Activated CD4-positive, alpha-beta T cell treated with anti-CD3 and anti-CD28 coated beads, Interleukin-2, amount 10 ng/mL, durations not matched to agents 7 days and 5 days (primary cell): ENCODE results near the gene SBK3. TPM values are rescaled to one million over a fixed set of nuclear protein-coding genes. Genes with fewer than 3 reads are reported as not detected.

Experiments used
- CTCF ChIA-PET: fragments of 350-600 bp; sonication (Branson Sonifier 250); formaldehyde crosslinking; loops from one replicate; lab custom pipeline; 2021; ENCODE audit warnings: antibody characterized with exemption; lab: Charles Lee
- POLR2A ChIA-PET: fragments of 350-600 bp; sonication (Branson Sonifier 250); formaldehyde crosslinking; loops from one replicate; lab custom pipeline; 2021; ENCODE audit warnings: antibody characterized with exemption; lab: Charles Lee
- DNase-seq: peaks from one replicate; pipeline ENCODE4 v3.0.0-alpha.2; 2020
- H3K27ac Mint-ChIP-seq: one replicate; pipeline ENCODE4 v1.8.0; 2021; ENCODE audit warnings: mild to moderate bottlenecking, moderate library complexity, mixed read lengths
- H3K27me3 Mint-ChIP-seq: one replicate; pipeline ENCODE4 v1.8.0; 2021; ENCODE audit warnings: mixed read lengths
- H3K36me3 Mint-ChIP-seq: one replicate; pipeline ENCODE4 v1.8.0; 2021; ENCODE audit warnings: low read depth, mixed read lengths
- H3K4me1 Mint-ChIP-seq: one replicate; pipeline ENCODE4 v1.8.0; 2021; ENCODE audit warnings: mixed read lengths
- H3K4me3 Mint-ChIP-seq: one replicate; pipeline ENCODE4 v1.8.0; 2021; ENCODE audit warnings: mild to moderate bottlenecking, moderate library complexity, mixed read lengths
- H3K9me3 Mint-ChIP-seq: one replicate; pipeline ENCODE4 v1.8.0; 2021; ENCODE audit warnings: mixed read lengths
- total RNA-seq, 2 experiments: library from RNA; stranded (reverse); gene quantifications; one replicate each; pipeline ENCODE4 v1.2.3, GENCODE V29; 2021

SBK3 gene
- total RNA-seq, 2 experiments from 2014 or later = not detected

- Mint-ChIP-seq H3K36me3 (no peaks in the 10 kb centered on the region), H3K4me3 (no peak overlapping the region), H3K4me1 (no peaks in the 10 kb centered on the region), H3K27ac (no peak overlapping the region), H3K27me3 (peaks cover 2% of the 10 kb centered on the region), H3K9me3 (no peaks in the 10 kb centered on the region)
- ChIA-PET CTCF (interaction anchor here (0.6 to 2.9 kb wide), 2 partner anchors 10 to 52 kb away, joined by 4 to 14 read pairs; no protein-coding TSS in a partner anchor), POLR2A (no interaction called here)
- no peak for DNase-seq
Observed at GRCh38 chr19:55494172-55494761, 51.1 kb downstream of the SBK3 start.

- Mint-ChIP-seq H3K9me3 (no peaks in the 10 kb centered on the region), H3K4me3 (no peak overlapping the region), H3K4me1 (no peaks in the 10 kb centered on the region), H3K27me3 (peaks cover 2% of the 10 kb centered on the region), H3K27ac (no peak overlapping the region), H3K36me3 (no peaks in the 10 kb centered on the region)
- no peak for DNase-seq
- ChIA-PET CTCF (interaction anchor here (0.6 to 2.9 kb wide), 2 partner anchors 10 to 53 kb away, joined by 4 to 14 read pairs; no protein-coding TSS in a partner anchor), POLR2A (no interaction called here)
Observed at GRCh38 chr19:55493645-55494171, 51.6 kb downstream of the SBK3 start.

- Mint-ChIP-seq H3K27me3 (peaks cover 2% of the 10 kb centered on the region), H3K4me1 (no peaks in the 10 kb centered on the region), H3K36me3 (no peaks in the 10 kb centered on the region), H3K9me3 (no peaks in the 10 kb centered on the region), H3K4me3 (no peak overlapping the region), H3K27ac (no peak overlapping the region)
- CTCF ChIA-PET = interaction anchor here (2.9 kb wide), 1 partner anchor 11 kb away, joined by 14 read pairs; no protein-coding TSS in a partner anchor
- POLR2A ChIA-PET = no interaction called here
- no peak for DNase-seq
Observed at GRCh38 chr19:55493052-55493644, 52.2 kb downstream of the SBK3 start.

GRCh38 chr19:55492362-55492944, 52.9 kb downstream of the SBK3 start:
- H3K9me3 Mint-ChIP-seq = no peaks in the 10 kb centered on the region
- H3K27ac Mint-ChIP-seq = no peak overlapping the region
- peaks cover 2% of the 10 kb centered on the region for H3K4me1 Mint-ChIP-seq
- H3K27me3 Mint-ChIP-seq = peaks cover 2% of the 10 kb centered on the region
- CTCF ChIA-PET = interaction anchor here (2.9 kb wide), 1 partner anchor 12 kb away, joined by 14 read pairs; no protein-coding TSS in a partner anchor
- DNase-seq = no peak
- no peak overlapping the region for H3K4me3 Mint-ChIP-seq
- POLR2A ChIA-PET = no interaction called here
- H3K36me3 Mint-ChIP-seq = no peaks in the 10 kb centered on the region

GRCh38 chr19:55491546-55492360, 53.6 kb downstream of the SBK3 start:
- ChIA-PET POLR2A (no interaction called here), CTCF (interaction anchor here (0.5 to 1.2 kb wide), 2 partner anchors 12 to 340 kb away, joined by 3 read pairs; no protein-coding TSS in a partner anchor)
- Mint-ChIP-seq H3K9me3 (no peaks in the 10 kb centered on the region), H3K27ac (no peak overlapping the region), H3K27me3 (peaks cover 2% of the 10 kb centered on the region), H3K36me3 (no peaks in the 10 kb centered on the region), H3K4me1 (peaks cover 3% of the 10 kb centered on the region), H3K4me3 (no peak overlapping the region)
- DNase-seq = no peak

Other genes starting within 250 kb of the SBK3 start
- gene TMEM150B, start 220.2 kb downstream of the SBK3 start, total RNA-seq = under 1 TPM in 1 of 2 experiments, not detected in 1; 0.79 TPM
- 10 to 100 TPM; 21.7 to 28.3 TPM for gene KMT5C, start 205.7 kb downstream of the SBK3 start, total RNA-seq
- not detected for gene COX6B2, start 190.8 kb downstream of the SBK3 start, total RNA-seq
- not detected for gene GARIN5B, start 182.3 kb downstream of the SBK3 start, total RNA-seq
- gene IL11, start 175.1 kb downstream of the SBK3 start, total RNA-seq = under 1 TPM; 0.27 TPM
- not detected for gene TMEM190, start 168.7 kb downstream of the SBK3 start, total RNA-seq
- 10 to 100 TPM; 20.6 to 29.8 TPM for gene TMEM238, start 161.3 kb downstream of the SBK3 start, total RNA-seq
- gene RPL28, start 159.6 kb downstream of the SBK3 start, total RNA-seq = 1,000 to 10,000 TPM; 3,109 to 3,457 TPM
- gene UBE2S, start 137.8 kb downstream of the SBK3 start, total RNA-seq = 100 to 1,000 TPM; 238 to 255 TPM
- gene SHISA7, start 102.2 kb downstream of the SBK3 start, total RNA-seq = not detected
- 10 to 100 TPM; 18.9 to 20.7 TPM for gene ISOC2, start 83.9 kb downstream of the SBK3 start, total RNA-seq
- gene C19orf85, start 80.8 kb downstream of the SBK3 start, total RNA-seq = not detected
- 1 to 10 TPM; 7.3 to 9.7 TPM for gene ZNF628, start 68.9 kb downstream of the SBK3 start, total RNA-seq
- gene NAT14, start 60.4 kb downstream of the SBK3 start, total RNA-seq = 10 to 100 TPM; 11.7 TPM
- under 1 TPM; 0.42 to 0.98 TPM for gene SSC5D, start 57.1 kb downstream of the SBK3 start, total RNA-seq
- gene SBK2, start 8.4 kb downstream of the SBK3 start, total RNA-seq = not detected
- gene ZNF579, start 35.3 kb upstream of the SBK3 start, total RNA-seq = 1 to 10 TPM; 7.0 to 8.0 TPM
- gene FIZ1, start 54.0 kb upstream of the SBK3 start, total RNA-seq = 10 to 100 TPM; 15.3 to 16.9 TPM
- 10 to 100 TPM; 31.2 to 32.9 TPM for gene ZNF524, start 54.7 kb upstream of the SBK3 start, total RNA-seq
- gene ZNF865, start 60.1 kb upstream of the SBK3 start, total RNA-seq = 10 to 100 TPM; 14.2 TPM
- gene ZNF784, start 79.0 kb upstream of the SBK3 start, total RNA-seq = 1 to 10 TPM; 4.3 to 5.8 TPM
- gene ZNF580, start 95.5 kb upstream of the SBK3 start, total RNA-seq = 10 to 100 TPM; 44.6 to 45.9 TPM
- 10 to 100 TPM; 24.1 to 25.5 TPM for gene ZNF581, start 98.1 kb upstream of the SBK3 start, total RNA-seq
- 1 to 10 TPM; 8.3 to 8.8 TPM for gene CCDC106, start 102.7 kb upstream of the SBK3 start, total RNA-seq
- 100 to 1,000 TPM; 239 to 281 TPM for gene U2AF2, start 109.5 kb upstream of the SBK3 start, total RNA-seq
- gene EPN1, start 129.7 kb upstream of the SBK3 start, total RNA-seq = 10 to 100 TPM; 50.8 to 64.2 TPM
- gene NLRP9, start 192.9 kb upstream of the SBK3 start, total RNA-seq = not detected
- not detected for gene RFPL4A, start 213.6 kb upstream of the SBK3 start, total RNA-seq
- gene RFPL4AL1, start 223.6 kb upstream of the SBK3 start, total RNA-seq = not detected